Measurements from ENCODE around the gene LRP1B.

DNA sequence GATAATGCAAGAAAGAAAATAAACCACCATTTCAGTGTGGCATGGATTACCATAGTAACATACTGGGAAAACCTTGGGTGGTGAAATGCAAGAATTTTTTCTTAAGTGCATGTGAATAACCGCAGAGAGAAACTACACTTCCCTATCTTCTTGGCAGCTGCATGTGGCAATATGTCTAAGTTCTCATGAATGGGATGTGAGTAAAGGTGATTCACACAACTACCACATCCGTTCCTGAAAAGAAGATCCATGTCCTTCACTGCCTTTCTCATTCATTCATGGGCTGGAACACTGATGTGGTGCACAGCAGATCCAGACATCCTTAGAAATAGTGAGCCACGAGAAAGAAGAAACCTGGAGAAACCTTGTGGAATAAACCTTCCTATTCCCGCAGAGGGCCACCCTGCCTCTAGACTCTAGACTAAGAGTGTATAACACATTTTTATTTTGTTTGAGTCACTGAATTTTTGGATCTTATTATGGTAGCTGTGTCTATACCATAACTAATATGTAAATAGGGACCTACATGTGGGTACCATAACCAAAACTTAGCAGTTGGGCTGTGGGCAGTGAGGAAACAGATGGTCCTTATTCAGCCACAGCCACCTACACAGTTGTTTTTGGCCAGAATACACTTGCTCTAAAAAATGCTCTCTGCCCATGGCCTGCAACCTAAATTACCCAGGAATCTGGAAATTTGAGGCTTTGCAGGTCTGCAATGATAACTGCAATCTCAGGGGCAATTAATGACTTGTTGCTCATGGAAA lies 573.3 kb downstream of the LRP1B start:
- no peak for TF ChIP-seq EP300 (IDR thresholded peaks at IDR 0.05)
- TF ChIP-seq, protein P1, sequence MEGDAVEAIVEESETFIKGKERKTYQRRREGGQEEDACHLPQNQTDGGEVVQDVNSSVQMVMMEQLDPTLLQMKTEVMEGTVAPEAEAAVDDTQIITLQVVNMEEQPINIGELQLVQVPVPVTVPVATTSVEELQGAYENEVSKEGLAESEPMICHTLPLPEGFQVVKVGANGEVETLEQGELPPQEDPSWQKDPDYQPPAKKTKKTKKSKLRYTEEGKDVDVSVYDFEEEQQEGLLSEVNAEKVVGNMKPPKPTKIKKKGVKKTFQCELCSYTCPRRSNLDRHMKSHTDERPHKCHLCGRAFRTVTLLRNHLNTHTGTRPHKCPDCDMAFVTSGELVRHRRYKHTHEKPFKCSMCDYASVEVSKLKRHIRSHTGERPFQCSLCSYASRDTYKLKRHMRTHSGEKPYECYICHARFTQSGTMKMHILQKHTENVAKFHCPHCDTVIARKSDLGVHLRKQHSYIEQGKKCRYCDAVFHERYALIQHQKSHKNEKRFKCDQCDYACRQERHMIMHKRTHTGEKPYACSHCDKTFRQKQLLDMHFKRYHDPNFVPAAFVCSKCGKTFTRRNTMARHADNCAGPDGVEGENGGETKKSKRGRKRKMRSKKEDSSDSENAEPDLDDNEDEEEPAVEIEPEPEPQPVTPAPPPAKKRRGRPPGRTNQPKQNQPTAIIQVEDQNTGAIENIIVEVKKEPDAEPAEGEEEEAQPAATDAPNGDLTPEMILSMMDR (IDR thresholded peaks at IDR 0.05), result no peak
- no peak for TF ChIP-seq POLR2A (IDR thresholded peaks at IDR 0.05)

Data from tibial nerve (tissue), 4 donors.